Adipose tissue (tissue), 3 donors: Measurements from ENCODE around the gene ADAT3. TPM values are rescaled to one million over a fixed set of nuclear protein-coding genes. Genes with fewer than 3 reads are reported as not detected.

Experiments
- H3K27ac ChIP-seq: one replicate; pipeline ENCODE4 v1.5.1; 2013; ENCODE audit warnings: low read depth, low read length
- WGBS, 3 donors: extraction: QIAGEN DNeasy Blood & Tissue Kit; methylation state at CpG; one replicate each; pipeline ENCODE4 v1.1.7; 2013; 5-methylcytosine and 5-hydroxymethylcytosine counted together
- polyA plus RNA-seq, 3 donors: library from polyadenylated mRNA; stranded (reverse); fragments of 200-250 nt; gene quantifications; one replicate each; pipeline ENCODE4 v1.2.3, GENCODE V29; 2013
- donor health status: healthy with polysubstance abuse.
- donor health status: Bipolar disorder and iron deficiency.
- donor health status: healthy.

ADAT3 gene
- polyA plus RNA-seq = 1 to 10 TPM; 2.2 to 4.2 (median 4.2) TPM

GRCh38 chr19:1905110-1905862 is at the start of gene ADAT3, which contains the start of gene SCAMP4:
TSS of gene ADAT3 (plus strand) at chr19:1905399. CDS start at chr19:1912048, 6,649 bp downstream.
TSS of gene SCAMP4 (plus strand) at chr19:1905399. CDS start at chr19:1915020, 9,621 bp downstream.
- no peak within 1 kb of the TSS for H3K27ac ChIP-seq
- WGBS, 3 donors = 0 to 1% (median 0%) methylated on average over 71 to 92 of the region's 92 CpGs

GRCh38 chr19:1855828-1856255 is 49.4 kb upstream of the ADAT3 start:
- H3K27ac ChIP-seq = peak overlapping the region; percentile 21
- WGBS, 3 donors = 21 to 56% (median 29%) methylated on average over 13 of the region's 13 CpGs

- H3K27ac ChIP-seq = peak overlapping the region; percentile 41
- WGBS, 3 donors = 22 to 59% (median 57%) methylated on average over 5 to 6 of the region's 6 CpGs
Measured at GRCh38 chr19:1856345-1856697, 48.9 kb upstream of the ADAT3 start.

- peak overlapping the region; percentile 55 for H3K27ac ChIP-seq
- WGBS, 3 donors = 2 to 17% (median 2%) methylated on average over 45 to 67 of the region's 73 CpGs
Measured at GRCh38 chr19:1856698-1857603, 48.2 kb upstream of the ADAT3 start.

GRCh38 chr19:1857648-1858326 is 47.4 kb upstream of the ADAT3 start:
- peak overlapping the region; percentile 24 for H3K27ac ChIP-seq
- 31 to 55% (median 38%) methylated on average over 14 to 16 of the region's 16 CpGs for WGBS, 3 donors

GRCh38 chr19:1858412-1859081 is 46.7 kb upstream of the ADAT3 start:
- 50 to 75% (median 60%) methylated on average over 9 to 10 of the region's 10 CpGs for WGBS, 3 donors
- no peak overlapping the region for H3K27ac ChIP-seq

GRCh38 chr19:1859331-1859781 is 45.8 kb upstream of the ADAT3 start:
- no peak overlapping the region for H3K27ac ChIP-seq
- 55 to 70% (median 58%) methylated on average over 17 to 18 of the region's 18 CpGs for WGBS, 3 donors

- no peak overlapping the region for H3K27ac ChIP-seq
- 30 to 39% (median 30%) methylated on average over 29 to 32 of the region's 32 CpGs for WGBS, 3 donors
Measured at GRCh38 chr19:1860042-1860775, 45.0 kb upstream of the ADAT3 start.

GRCh38 chr19:1860821-1861598 is 44.2 kb upstream of the ADAT3 start:
- WGBS, 3 donors = 63 to 74% (median 66%) methylated on average over 28 of the region's 28 CpGs
- H3K27ac ChIP-seq = no peak overlapping the region

- 32 to 61% (median 37%) methylated on average over 22 to 23 of the region's 23 CpGs for WGBS, 3 donors
- H3K27ac ChIP-seq = no peak overlapping the region
Measured at GRCh38 chr19:1861599-1862031, 43.6 kb upstream of the ADAT3 start.

- H3K27ac ChIP-seq = no peak overlapping the region
- 3 to 12% (median 5%) methylated on average over 21 of the region's 21 CpGs for WGBS, 3 donors
Measured at GRCh38 chr19:1862068-1862423, 43.2 kb upstream of the ADAT3 start.

GRCh38 chr19:1862424-1863327 is 42.5 kb upstream of the ADAT3 start:
- peak overlapping the region; percentile 22 for H3K27ac ChIP-seq
- WGBS, 3 donors = 0 to 1% (median 1%) methylated on average over 57 to 106 of the region's 109 CpGs

GRCh38 chr19:1863328-1863637 is 41.9 kb upstream of the ADAT3 start, which contains the start of gene KLF16:
TSS of gene KLF16 (minus strand) at chr19:1863579. CDS start at chr19:1863497, 82 bp downstream.
- WGBS, 3 donors = 0% methylated on average over 16 to 61 of the region's 63 CpGs
- peak within 1 kb of the TSS; percentile 22 for H3K27ac ChIP-seq

GRCh38 chr19:1863638-1864479 is 41.3 kb upstream of the ADAT3 start:
- peak overlapping the region; percentile 13 for H3K27ac ChIP-seq

More at GRCh38 chr19:1863638-1864479, 41.3 kb upstream of the ADAT3 start:
- 1% methylated on average over 41 to 105 of the region's 115 CpGs for WGBS, 3 donors
